ENCODE results near the gene ZC3H12D.

Gene ZC3H12D

GRCh38 chr6:149410557-149410956 lies 74.3 kb downstream of the ZC3H12D start:
- no peak for DNase-seq (ENCODE audit: low read depth)
- TF ChIP-seq CTCF (IDR thresholded peaks at IDR 0.05; ENCODE audit: insufficient read depth, low read depth, low read length, missing control alignments), result no peak
- H3K4me3 ChIP-seq (ENCODE audit: low read depth, low read length), result no peak overlapping the region

GRCh38 chr6:149409617-149410016 lies 75.2 kb downstream of the ZC3H12D start:
- no peak for DNase-seq (ENCODE audit: low read depth)
- no peak for TF ChIP-seq CTCF (IDR thresholded peaks at IDR 0.05; ENCODE audit: insufficient read depth, low read depth, low read length, missing control alignments)
- H3K4me3 ChIP-seq (ENCODE audit: low read depth, low read length), result no peak overlapping the region

- DNase-seq (ENCODE audit: low read depth), result no peak
- TF ChIP-seq CTCF (IDR thresholded peaks at IDR 0.05; ENCODE audit: insufficient read depth, low read depth, low read length, missing control alignments), result no peak
- H3K4me3 ChIP-seq (ENCODE audit: low read depth, low read length), result no peak overlapping the region
Observed at GRCh38 chr6:149405823-149406765, 78.7 kb downstream of the ZC3H12D start.

- TF ChIP-seq CTCF (IDR thresholded peaks at IDR 0.05; ENCODE audit: insufficient read depth, low read depth, low read length, missing control alignments), result no peak
- no peak overlapping the region for H3K4me3 ChIP-seq (ENCODE audit: low read depth, low read length)
- DNase-seq (ENCODE audit: low read depth), result no peak
Observed at GRCh38 chr6:149403534-149403933, 81.3 kb downstream of the ZC3H12D start.

GRCh38 chr6:149400050-149400449 lies 84.8 kb downstream of the ZC3H12D start, which contains the start of gene SUMO4:
Gene SUMO4 (plus strand): TSS chr6:149400262. CDS start chr6:149400392, 130 bp downstream.
- H3K4me3 ChIP-seq (ENCODE audit: low read depth, low read length), result no peak within 1 kb of the TSS
- no peak for DNase-seq (ENCODE audit: low read depth)
- TF ChIP-seq CTCF (IDR thresholded peaks at IDR 0.05; ENCODE audit: insufficient read depth, low read depth, low read length, missing control alignments), result no peak

GRCh38 chr6:149397384-149397783 lies 87.4 kb downstream of the ZC3H12D start:
- TF ChIP-seq CTCF (IDR thresholded peaks at IDR 0.05; ENCODE audit: insufficient read depth, low read depth, low read length, missing control alignments), result no peak
- no peak for DNase-seq (ENCODE audit: low read depth)

More at GRCh38 chr6:149397384-149397783, 87.4 kb downstream of the ZC3H12D start:
- H3K4me3 ChIP-seq (ENCODE audit: low read depth, low read length), result no peak overlapping the region
